ENCODE data around the gene CARNS1. TPM values are rescaled to one million over a fixed set of nuclear protein-coding genes. Genes with fewer than 3 reads are reported as not detected.

The CARNS1 gene
- total RNA-seq, 1 donor from 2014 or later: 0.21 TPM

- H3K4me3 ChIP-seq (ENCODE audit: low read depth, low read length): no peak overlapping the region
Measured at GRCh38 chr11:67441731-67442351, 26.4 kb downstream of the CARNS1 start.

GRCh38 chr11:67442504-67443404, 27.3 kb downstream of the CARNS1 start:
- TF ChIP-seq CTCF (IDR thresholded peaks at IDR 0.05; ENCODE audit: insufficient read depth, low read length, poor library complexity, severe bottlenecking): no peak
- Histone ChIP-seq H3K36me3 (ENCODE audit: control insufficient read depth, insufficient read depth, low read length) (peaks cover 2% of the 10 kb centered on the region), H3K4me3 (ENCODE audit: low read depth, low read length) (peak overlapping the region; percentile 94), H3K27me3 (ENCODE audit: control insufficient read depth, insufficient read depth, low read length) (no peaks in the 10 kb centered on the region)
- no peak for DNase-seq (ENCODE audit: low read depth)

More at GRCh38 chr11:67441731-67442351, 26.4 kb downstream of the CARNS1 start:
- Histone ChIP-seq H3K36me3 (ENCODE audit: control insufficient read depth, insufficient read depth, low read length) (peaks cover 4% of the 10 kb centered on the region), H3K27me3 (ENCODE audit: control insufficient read depth, insufficient read depth, low read length) (no peaks in the 10 kb centered on the region)
- TF ChIP-seq CTCF (IDR thresholded peaks at IDR 0.05; ENCODE audit: insufficient read depth, low read length, poor library complexity, severe bottlenecking): no peak
- DNase-seq (ENCODE audit: low read depth): no peak

DNA sequence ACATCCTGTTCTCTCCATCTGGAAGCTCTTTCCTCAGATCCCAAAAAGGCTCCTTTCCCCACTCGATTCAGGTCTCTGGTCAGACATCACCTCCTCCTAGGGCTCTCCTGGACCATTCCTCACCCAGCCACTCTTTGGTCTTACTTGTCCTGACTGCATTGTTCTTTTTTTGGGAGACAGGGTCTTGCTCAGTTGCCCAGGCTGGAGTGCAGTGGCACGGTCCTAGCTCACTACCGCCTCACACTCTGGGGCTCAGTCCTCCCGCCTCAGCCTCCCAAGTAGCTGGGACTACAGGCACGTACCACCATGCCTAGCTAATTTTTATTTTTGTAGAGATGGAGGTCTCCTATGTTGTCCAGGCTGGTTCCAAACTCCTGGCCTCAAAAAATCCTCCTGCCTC, 30.0 kb downstream of the CARNS1 start:
- H3K36me3 ChIP-seq (ENCODE audit: control insufficient read depth, insufficient read depth, low read length): no peaks in the 10 kb centered on the region
- DNase-seq (ENCODE audit: low read depth): no peak
- H3K27me3 ChIP-seq (ENCODE audit: control insufficient read depth, insufficient read depth, low read length): no peaks in the 10 kb centered on the region
- no peak for TF ChIP-seq CTCF (IDR thresholded peaks at IDR 0.05; ENCODE audit: insufficient read depth, low read length, poor library complexity, severe bottlenecking)
- H3K4me3 ChIP-seq (ENCODE audit: low read depth, low read length): no peak overlapping the region

DNA sequence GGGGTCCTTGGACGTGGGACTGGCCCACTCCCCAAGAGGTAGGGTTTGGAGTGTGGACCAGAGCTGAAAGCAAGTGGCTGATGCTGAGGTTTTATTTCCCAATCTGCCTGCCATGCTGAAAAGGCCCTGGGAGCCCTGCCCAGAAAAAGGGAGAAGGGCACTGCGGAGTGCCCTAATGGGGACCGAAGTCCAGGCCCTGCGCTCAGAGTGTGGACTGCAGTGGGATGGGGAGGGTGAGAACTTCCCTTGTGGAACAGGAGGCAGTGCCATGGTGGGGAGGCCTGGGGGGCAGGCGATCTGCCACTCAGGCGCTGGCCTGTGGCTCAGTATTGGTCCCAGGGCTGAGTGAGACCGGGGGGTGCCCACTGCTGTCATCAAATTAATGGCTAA, 32.7 kb downstream of the CARNS1 start:
- no peak overlapping the region for H3K4me3 ChIP-seq (ENCODE audit: low read depth, low read length)
- H3K27me3 ChIP-seq (ENCODE audit: control insufficient read depth, insufficient read depth, low read length): no peaks in the 10 kb centered on the region
- TF ChIP-seq CTCF (IDR thresholded peaks at IDR 0.05; ENCODE audit: insufficient read depth, low read length, poor library complexity, severe bottlenecking): no peak
- DNase-seq (ENCODE audit: low read depth): no peak
- H3K36me3 ChIP-seq (ENCODE audit: control insufficient read depth, insufficient read depth, low read length): no peaks in the 10 kb centered on the region

GRCh38 chr11:67449116-67449844, 33.8 kb downstream of the CARNS1 start:
- TF ChIP-seq CTCF (IDR thresholded peaks at IDR 0.05; ENCODE audit: insufficient read depth, low read length, poor library complexity, severe bottlenecking): no peak

More at GRCh38 chr11:67449116-67449844, 33.8 kb downstream of the CARNS1 start:
- DNase-seq (ENCODE audit: low read depth): no peak
- no peak overlapping the region for H3K4me3 ChIP-seq (ENCODE audit: low read depth, low read length)
- H3K36me3 ChIP-seq (ENCODE audit: control insufficient read depth, insufficient read depth, low read length): no peaks in the 10 kb centered on the region
- no peaks in the 10 kb centered on the region for H3K27me3 ChIP-seq (ENCODE audit: control insufficient read depth, insufficient read depth, low read length)

Measured in kidney epithelial cell (primary cell).